ENCODE measurements around the gene TLR4.

The TLR4 gene

GRCh38 chr9:117704024-117704575 is at the start of gene TLR4:
Gene TLR4, plus strand, starts transcription at chr9:117704403. Its CDS starts 70 bp downstream, at chr9:117704473.
- DNase-seq: no peak

GRCh38 chr9:117656002-117656401 is 48.2 kb upstream of the TLR4 start:
- DNase-seq: no peak

GRCh38 chr9:117662651-117663050 is 41.6 kb upstream of the TLR4 start:
- DNase-seq: no peak

- no peak for DNase-seq
These were observed 39.8 kb upstream of the TLR4 start for GRCh38 chr9:117664419-117664818.

GRCh38 chr9:117665601-117666385 is 38.4 kb upstream of the TLR4 start:
- DNase-seq: no peak

GRCh38 chr9:117671468-117671867 is 32.7 kb upstream of the TLR4 start:
- DNase-seq: no peak

- DNase-seq: no peak
These were observed 31.8 kb upstream of the TLR4 start for GRCh38 chr9:117672369-117672768.

- DNase-seq: no peak
These were observed 26.6 kb upstream of the TLR4 start for GRCh38 chr9:117677572-117677971.

- DNase-seq: no peak
These were observed 25.3 kb upstream of the TLR4 start for GRCh38 chr9:117678871-117679270.

GRCh38 chr9:117679416-117679815 is 24.8 kb upstream of the TLR4 start:
- DNase-seq: no peak

GRCh38 chr9:117681888-117682287 is 22.3 kb upstream of the TLR4 start:
- no peak for DNase-seq

GRCh38 chr9:117682955-117683710 is 21.1 kb upstream of the TLR4 start:
- no peak for DNase-seq

- no peak for DNase-seq
These were observed 16.7 kb upstream of the TLR4 start for GRCh38 chr9:117687532-117687931.

- DNase-seq: no peak
These were observed 12.8 kb upstream of the TLR4 start for GRCh38 chr9:117691367-117691766.

- no peak for DNase-seq
These were observed 8.0 kb upstream of the TLR4 start for GRCh38 chr9:117696154-117696553.

- no peak for DNase-seq
These were observed 7.2 kb upstream of the TLR4 start for GRCh38 chr9:117697046-117697445.

GRCh38 chr9:117703537-117703936 is 666 bp upstream of the TLR4 start:
- DNase-seq: no peak

GRCh38 chr9:117704597-117704996 is 394 bp downstream of the TLR4 start:
- DNase-seq: no peak

GRCh38 chr9:117705386-117705785 is 1.2 kb downstream of the TLR4 start:
- DNase-seq: no peak

- no peak for DNase-seq
These were observed 2.4 kb downstream of the TLR4 start for GRCh38 chr9:117706421-117707116.

- no peak for DNase-seq
These were observed 3.4 kb downstream of the TLR4 start for GRCh38 chr9:117707561-117707960.

GRCh38 chr9:117709936-117710335 is 5.7 kb downstream of the TLR4 start:
- DNase-seq: no peak

GRCh38 chr9:117714282-117714681 is 10.1 kb downstream of the TLR4 start:
- no peak for DNase-seq

Data from activated CD8-positive, alpha-beta memory T cell treated with anti-CD3 and anti-CD28 coated beads, Interleukin-2, amount 50 U/mL, for 48 hours (primary cell).